Psoas muscle (tissue), 8 donors: ENCODE data around the gene EDIL3. TPM values are rescaled to one million over a fixed set of nuclear protein-coding genes. Genes with fewer than 3 reads are reported as not detected.

ENCODE experiments used
- ATAC-seq, 4 donors: fragments of 200-7000 bp; cut with Tn5 transposase; one replicate each; pipeline ENCODE4 v1.9.1; 2020; ENCODE audit warnings: moderate library complexity in 3 of 4, mild to moderate bottlenecking in 2 of 4
- DNase-seq, 2 donors: peaks; one replicate each; pipeline ENCODE4 v3.0.0-alpha.2; 2020
- H3K27ac ChIP-seq: fragments of 200-600 bp; one replicate; pipeline ENCODE4 v1.8.0; 2022
- H3K27me3 ChIP-seq, 3 donors: fragments of 200-600 bp in 1 of 3; one replicate each; pipeline versions ENCODE4 v1.6.1 to v1.8.0; 2013 to 2022; ENCODE audit warnings: low read length in 2 of 3, mild to moderate bottlenecking in 2 of 3, moderate library complexity in 1 of 3; ENCODE audit not compliant: insufficient read depth in 3 of 3
- H3K36me3 ChIP-seq, 2 donors: fragments of 200-600 bp in 1 of 2; one replicate each; pipeline versions ENCODE4 v1.6.1 to v1.8.0; 2013 to 2022; ENCODE audit warnings: low read depth in 1 of 2, mild to moderate bottlenecking in 1 of 2, moderate library complexity in 1 of 2; ENCODE audit not compliant: insufficient read depth in 1 of 2
- H3K4me1 ChIP-seq: fragments of 200-600 bp; one replicate; pipeline ENCODE4 v1.8.0; 2022
- H3K4me3 ChIP-seq: fragments of 200-600 bp; one replicate; pipeline ENCODE4 v1.8.0; 2022; ENCODE audit warnings: mild to moderate bottlenecking
- H3K9me3 ChIP-seq: fragments of 200-600 bp; one replicate; pipeline ENCODE4 v1.8.0; 2022
- WGBS, 3 donors: extraction: QIAGEN DNeasy Blood & Tissue Kit; methylation state at CpG; one replicate each; pipeline versions ENCODE4 v1.1.6 to v1.1.7; 2013; 5-methylcytosine and 5-hydroxymethylcytosine counted together
- intact Hi-C, 2 donors: fragments of 100-400 bp; cut with DNase I; formaldehyde crosslinking; loops; one replicate each; pipeline versions ENCODE4 v1.11.0 to v1.14.2; 2022
- polyA plus RNA-seq, 3 donors: library from polyadenylated mRNA; stranded (reverse); fragments of 200-250 nt; gene quantifications; one replicate each; pipeline ENCODE4 v1.2.3, GENCODE V29; 2013
- total RNA-seq, 4 donors: library from RNA; stranded (reverse); fragmentation: NEBNext Ultra II Directional in 2 of 4; extraction: Animal tissue kit (Norgen Biotek cat#: 25700) in 2 of 4; gene quantifications; one replicate each; pipeline versions ENCODE4 v1.2.1 to v1.2.4, GENCODE V29; 2021 to 2023
- TF ChIP-seq, protein P1 (sequence below): fragments of 200-600 bp; IDR thresholded peaks from one replicate; pipeline ENCODE4 v1.8.0; 2022; ENCODE audit warnings: antibody characterized with exemption
- donor health status: healthy with polysubstance abuse.
- donor health status: DM: no; HTN: no; CAD: no; lungs with moderate emphysema.
- donor health status: Bipolar disorder and iron deficiency.
- donor health status: healthy.
- donor health status: DM: yes; HTN: yes; CAD: no.
- donor health status: DM: no; HTN: no; CAD: no.
- donor health status: DM: no; HTN: no; CAD: no.
- donor health status: DM: yes; HTN: yes; CAD: no.

Gene EDIL3
- total and polyA plus RNA-seq, 7 donors = 0.11 to 0.91 (median 0.34) TPM

DNA sequence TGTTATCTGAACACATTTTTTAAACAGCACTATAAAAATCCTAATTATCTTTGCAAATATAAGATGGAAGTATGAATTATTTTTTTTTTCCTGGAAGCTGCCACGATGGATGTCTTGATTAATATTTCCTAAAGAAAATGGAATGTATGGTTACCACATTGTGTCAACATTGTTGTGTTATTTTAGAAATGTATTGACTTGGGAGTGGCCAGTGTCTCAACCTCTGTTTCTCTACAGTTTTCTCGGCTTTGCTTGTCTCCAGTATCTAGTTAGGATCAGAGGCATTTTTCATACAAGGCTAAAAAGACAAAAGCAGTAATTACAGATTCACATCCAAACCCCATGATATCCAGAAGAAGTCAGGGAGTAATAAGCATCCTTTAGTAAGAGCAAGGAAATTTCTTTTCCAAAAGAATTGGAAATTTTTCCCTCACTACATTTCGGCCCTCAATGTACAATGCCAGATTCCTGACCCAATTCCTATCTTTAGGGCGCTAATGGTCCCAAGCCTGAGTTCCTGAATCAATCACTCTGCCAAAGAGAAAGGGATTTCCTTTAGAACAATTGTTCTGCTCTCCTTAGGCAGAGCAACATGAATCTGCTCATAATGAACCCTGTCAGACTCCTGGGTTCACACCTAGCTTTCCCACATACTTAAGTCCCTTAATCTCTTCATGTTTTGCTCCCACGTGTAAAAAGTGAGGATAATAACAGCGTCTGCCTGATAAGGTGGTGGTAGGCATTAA, 111.7 kb downstream of the EDIL3 start:
- ATAC-seq = no peak
- TF ChIP-seq, protein P1, sequence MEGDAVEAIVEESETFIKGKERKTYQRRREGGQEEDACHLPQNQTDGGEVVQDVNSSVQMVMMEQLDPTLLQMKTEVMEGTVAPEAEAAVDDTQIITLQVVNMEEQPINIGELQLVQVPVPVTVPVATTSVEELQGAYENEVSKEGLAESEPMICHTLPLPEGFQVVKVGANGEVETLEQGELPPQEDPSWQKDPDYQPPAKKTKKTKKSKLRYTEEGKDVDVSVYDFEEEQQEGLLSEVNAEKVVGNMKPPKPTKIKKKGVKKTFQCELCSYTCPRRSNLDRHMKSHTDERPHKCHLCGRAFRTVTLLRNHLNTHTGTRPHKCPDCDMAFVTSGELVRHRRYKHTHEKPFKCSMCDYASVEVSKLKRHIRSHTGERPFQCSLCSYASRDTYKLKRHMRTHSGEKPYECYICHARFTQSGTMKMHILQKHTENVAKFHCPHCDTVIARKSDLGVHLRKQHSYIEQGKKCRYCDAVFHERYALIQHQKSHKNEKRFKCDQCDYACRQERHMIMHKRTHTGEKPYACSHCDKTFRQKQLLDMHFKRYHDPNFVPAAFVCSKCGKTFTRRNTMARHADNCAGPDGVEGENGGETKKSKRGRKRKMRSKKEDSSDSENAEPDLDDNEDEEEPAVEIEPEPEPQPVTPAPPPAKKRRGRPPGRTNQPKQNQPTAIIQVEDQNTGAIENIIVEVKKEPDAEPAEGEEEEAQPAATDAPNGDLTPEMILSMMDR = no peak
- intact Hi-C loops = no loop called here
- Histone ChIP-seq H3K27me3 (no peaks in the 10 kb centered on the region), H3K27ac (no peak overlapping the region), H3K9me3 (no peaks in the 10 kb centered on the region), H3K4me1 (no peaks in the 10 kb centered on the region), H3K4me3 (no peak overlapping the region), H3K36me3 (no peaks in the 10 kb centered on the region)
- no peak for DNase-seq
- 60 to 62% (median 62%) methylated on average over 6 of the region's 6 CpGs for WGBS, 3 donors

DNA sequence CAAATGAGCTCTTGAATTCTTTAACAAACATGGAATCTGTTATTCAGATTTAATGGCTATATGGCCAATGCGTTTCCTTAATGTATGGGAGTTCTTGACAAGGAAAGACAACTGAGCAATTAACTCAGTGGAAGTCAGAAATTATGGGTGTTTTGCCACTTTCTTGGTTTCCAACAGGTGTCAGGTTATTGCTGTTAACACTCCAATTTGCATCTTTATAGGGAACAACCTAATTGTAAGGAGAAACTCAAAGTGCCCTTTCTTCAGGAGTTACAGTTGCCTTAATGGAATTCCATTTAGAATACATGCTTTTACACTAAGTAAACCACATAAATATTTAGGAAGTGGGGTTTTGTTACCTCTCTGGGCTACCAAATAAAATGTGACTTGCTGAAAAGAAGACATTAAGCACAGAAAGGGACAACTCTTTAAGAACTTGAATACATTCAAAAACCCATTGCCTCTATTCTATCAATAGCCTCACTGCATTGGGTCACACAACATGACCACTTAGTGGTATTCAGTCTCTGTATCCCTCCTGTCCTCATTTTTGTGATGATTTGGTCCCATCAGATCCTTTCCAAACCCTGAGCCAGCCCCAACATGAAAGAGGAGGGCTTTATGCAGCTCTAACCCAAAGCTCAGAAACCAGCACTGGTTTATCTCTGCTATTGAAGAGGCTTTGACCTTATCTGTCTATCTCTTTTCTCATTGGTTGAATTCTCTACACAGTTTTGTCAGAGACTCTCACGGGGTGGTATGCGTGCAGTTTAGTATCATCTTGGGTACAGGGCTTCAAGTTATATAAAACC, 118.7 kb downstream of the EDIL3 start:
- no peak overlapping the region for H3K4me3 ChIP-seq
- no peaks in the 10 kb centered on the region for H3K27me3 ChIP-seq
- no peaks in the 10 kb centered on the region for H3K9me3 ChIP-seq
- WGBS, 3 donors = 69 to 77% (median 70%) methylated on average over 3 of the region's 3 CpGs
- H3K4me1 ChIP-seq = no peaks in the 10 kb centered on the region
- no peak for ATAC-seq
- no peak for DNase-seq
- TF ChIP-seq, protein P1 = no peak
- H3K36me3 ChIP-seq = no peaks in the 10 kb centered on the region
- intact Hi-C loops = no loop called here
- H3K27ac ChIP-seq = no peak overlapping the region

DNA sequence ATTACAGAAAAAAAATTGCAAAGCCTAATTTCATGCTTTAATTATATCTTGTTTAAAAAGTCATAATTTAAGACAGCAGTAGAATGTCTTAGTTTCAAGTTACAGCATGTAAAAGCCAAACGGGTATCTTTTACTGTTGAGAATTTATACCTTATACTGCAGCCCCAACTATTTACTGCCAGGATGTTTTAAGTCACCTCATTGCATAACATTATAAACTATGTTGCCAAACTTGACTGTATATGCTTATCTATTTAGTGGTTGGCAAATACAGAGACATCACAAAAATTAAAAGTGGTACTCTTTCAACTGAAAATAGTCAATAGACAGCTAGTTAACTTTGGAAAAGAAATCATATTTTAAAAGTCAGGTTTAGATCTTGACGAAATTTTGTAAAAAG, 119.5 kb downstream of the EDIL3 start:
- H3K4me3 ChIP-seq = no peak overlapping the region
- no peaks in the 10 kb centered on the region for H3K9me3 ChIP-seq
- DNase-seq (no peak), ATAC-seq (no peak)
- no peaks in the 10 kb centered on the region for H3K4me1 ChIP-seq
- no peaks in the 10 kb centered on the region for H3K27me3 ChIP-seq
- no peak overlapping the region for H3K27ac ChIP-seq
- no peaks in the 10 kb centered on the region for H3K36me3 ChIP-seq
- TF ChIP-seq, protein P1 = no peak
- WGBS, 3 donors = 40 to 50% (median 45%) methylated on average over 2 of the region's 2 CpGs
- intact Hi-C loops = no loop called here

DNA sequence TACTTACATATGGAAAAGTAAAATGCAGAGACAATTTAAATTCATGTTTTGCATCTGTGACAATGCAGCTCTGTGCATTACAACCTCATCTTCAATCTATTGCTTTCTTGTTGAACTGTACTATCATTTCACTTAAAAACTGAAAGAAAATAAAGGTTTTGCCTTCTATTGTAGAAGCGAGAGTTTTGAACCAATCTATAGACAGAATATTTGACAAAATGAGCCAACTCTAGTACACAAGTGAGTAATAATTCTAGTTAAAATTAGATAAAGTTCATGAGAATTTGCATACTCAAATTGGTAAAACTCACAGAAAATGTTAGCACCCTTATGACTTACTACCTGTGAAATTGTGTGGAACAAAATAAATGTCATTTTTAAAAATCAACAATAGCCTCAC, 123.7 kb downstream of the EDIL3 start:
- no peak overlapping the region for H3K27ac ChIP-seq
- no peak for ATAC-seq
- TF ChIP-seq, protein P1 = no peak
- no peaks in the 10 kb centered on the region for H3K27me3 ChIP-seq
- no peak for DNase-seq
- no peaks in the 10 kb centered on the region for H3K36me3 ChIP-seq
- 89 to 98% (median 98%) methylated on average over 1 of the region's 1 CpG for WGBS, 3 donors
- intact Hi-C loops = no loop called here
- H3K4me3 ChIP-seq = no peak overlapping the region
- no peaks in the 10 kb centered on the region for H3K4me1 ChIP-seq
- no peaks in the 10 kb centered on the region for H3K9me3 ChIP-seq
